Measurements from ENCODE around the gene CTSW.
"Not testable (repeated sequence)": the region's sequence is repeated elsewhere in the genome, so short reads cannot be mapped to it uniquely, and the experiment has no call there.

The CTSW gene

GRCh38 chr11:65879617-65880016 lies at the start of gene CTSW:
TSS of gene CTSW (plus strand) at chr11:65879837. CDS start at chr11:65879855, 18 bp downstream.
- DNase-seq = no peak

GRCh38 chr11:65832231-65832630 lies 47.4 kb upstream of the CTSW start:
- DNase-seq = not testable (repeated sequence)

- peak; percentile 81 for DNase-seq
These were observed 46.2 kb upstream of the CTSW start, which contains the start of gene SNX32 for GRCh38 chr11:65833297-65834030. TSS of gene SNX32 (plus strand) at chr11:65833963. CDS start at chr11:65834066, 103 bp downstream.

- DNase-seq = no peak
These were observed 45.4 kb upstream of the CTSW start for GRCh38 chr11:65834202-65834601.

GRCh38 chr11:65842144-65842543 lies 37.5 kb upstream of the CTSW start:
- DNase-seq = no peak

GRCh38 chr11:65843811-65844210 lies 35.8 kb upstream of the CTSW start:
- DNase-seq = no peak

- no peak for DNase-seq
These were observed 35.3 kb upstream of the CTSW start for GRCh38 chr11:65844231-65844872.

GRCh38 chr11:65847746-65848145 lies 31.9 kb upstream of the CTSW start:
- no peak for DNase-seq

- not testable (repeated sequence) for DNase-seq
These were observed 30.9 kb upstream of the CTSW start for GRCh38 chr11:65848693-65849092.

GRCh38 chr11:65849366-65849765 lies 30.3 kb upstream of the CTSW start:
- no peak for DNase-seq

GRCh38 chr11:65849771-65850216 lies 29.8 kb upstream of the CTSW start:
- no peak for DNase-seq

- no peak for DNase-seq
These were observed 29.2 kb upstream of the CTSW start for GRCh38 chr11:65850217-65851082.

- peak; percentile 23 for DNase-seq
These were observed 28.5 kb upstream of the CTSW start for GRCh38 chr11:65851083-65851579.

GRCh38 chr11:65851811-65852507 lies 27.7 kb upstream of the CTSW start:
- no peak for DNase-seq

GRCh38 chr11:65852508-65853245 lies 27.0 kb upstream of the CTSW start:
- DNase-seq = no peak

GRCh38 chr11:65853246-65853979 lies 26.2 kb upstream of the CTSW start:
- no peak for DNase-seq

GRCh38 chr11:65854161-65854592 lies 25.5 kb upstream of the CTSW start:
- no peak for DNase-seq

- no peak for DNase-seq
These were observed 24.5 kb upstream of the CTSW start for GRCh38 chr11:65854852-65855837.

- DNase-seq = no peak
These were observed 23.7 kb upstream of the CTSW start for GRCh38 chr11:65855927-65856363.
